H1 (cell line): ENCODE results near the gene TRAF1. TPM values are rescaled to one million over a fixed set of nuclear protein-coding genes. Genes with fewer than 3 reads are reported as not detected.

Experiments used
- ASH2L ChIP-seq: fragments of 200-600, 300-600 bp; sonication (generic); IDR thresholded peaks from one replicate; pipeline ENCODE4 v1.7.1; 2017; ENCODE audit warnings: low read length
- CHD7 ChIP-seq: fragments of 300-600 bp; sonication (generic); IDR thresholded peaks from 2 replicates; pipeline ENCODE4 v1.7.1; 2012; ENCODE audit warnings: low read length, moderate library complexity, mild to moderate bottlenecking, inconsistent platforms; ENCODE audit not compliant: insufficient replicate concordance
- polyA plus RNA-seq, 7 experiments: library from polyadenylated mRNA; depleted of rRNA in 3 of 7; stranded (reverse) in 5 of 7; unstranded in 2 of 7; fragments of >200 nt in 5 of 7; fragments of 200-250 nt in 2 of 7; gene quantifications; 1 replicate in 5 of 7; 2 replicates in 1 of 7; 4 replicates in 1 of 7; pipeline versions ENCODE4 v1.2.1 to v1.2.3, GENCODE V29; 2011 to 2013; ENCODE audit warnings: missing spikeins in 2 of 7, mixed read lengths in 2 of 7
- total RNA-seq: library from RNA; stranded (reverse); fragmentation: NEBNext Ultra II Directional; extraction: Animal tissue kit (Norgen Biotek cat#: 25700); gene quantifications from 2 replicates; pipeline ENCODE4 v1.2.1, GENCODE V29; 2021

The TRAF1 gene
- total and polyA plus RNA-seq, 2 of the 8 experiments (the other 6 are each of a cell fraction or from before 2014, with no cell fraction given), result 1.6 to 3.2 TPM

- TF ChIP-seq CHD7, result no peak
- TF ChIP-seq ASH2L, result no peak
These were observed 13.5 kb downstream of the TRAF1 start (continued) for GRCh38 chr9:120912958-120913646.
